Fibroblast of lung (primary cell): Measurements from ENCODE around the gene PLEKHA5.

Source experiments
- CTCF ChIP-seq, 2 donors: IDR thresholded peaks in 1 of 2; conservative IDR thresholded peaks in 1 of 2; 1 replicate in 1 of 2; 2 replicates in 1 of 2; pipeline ENCODE4 v1.5.1; 2011 to 2012; ENCODE audit warnings: low read length in 2 of 2, control low read depth in 1 of 2, inconsistent platforms in 1 of 2, low read depth in 1 of 2, mild to moderate bottlenecking in 1 of 2
- EZH2 ChIP-seq: IDR thresholded peaks from 2 replicates; pipeline ENCODE4 v1.5.1; 2012; ENCODE audit warnings: low read length, control low read depth, mild to moderate bottlenecking; ENCODE audit errors: missing control alignments

GRCh38 chr12:19288161-19288560 lies 158.6 kb downstream of the PLEKHA5 start:
- TF ChIP-seq CTCF (conservative IDR thresholded peaks at IDR 0.05 in 1 of 2, IDR thresholded peaks at IDR 0.05 in 1 of 2; ENCODE audit: low read depth in 1 of 2, low read length in 2 of 2), result no peak
- TF ChIP-seq EZH2, result no peak
